C4-2B (cell line): ENCODE results near the gene INTS7.
"Not testable (repeated sequence)": the region's sequence is repeated elsewhere in the genome, so short reads cannot be mapped to it uniquely, and the experiment has no call there.

Experiments
- H3K27ac ChIP-seq: fragments of 450-650 bp; 2 replicates; pipeline ENCODE4 v1.5.1; 2017
- CTCF ChIP-seq: fragments of 450-650 bp; conservative IDR thresholded peaks from 2 replicates; pipeline ENCODE4 v1.5.1; 2017; ENCODE audit warnings: mild to moderate bottlenecking
- ZFX ChIP-seq: fragments of 450-650 bp; IDR thresholded peaks from 2 replicates; pipeline ENCODE4 v1.6.1; 2017

Gene INTS7

GRCh38 chr1:211938561-211938997, 96.8 kb downstream of the INTS7 start:
- TF ChIP-seq CTCF (no peak), ZFX (no peak)
- no peak overlapping the region for H3K27ac ChIP-seq

- not testable (repeated sequence) for H3K27ac ChIP-seq
Observed at GRCh38 chr1:211937422-211937821, 97.9 kb downstream of the INTS7 start.

GRCh38 chr1:211935448-211935970, 99.8 kb downstream of the INTS7 start:
- H3K27ac ChIP-seq = no peak overlapping the region
- TF ChIP-seq ZFX (no peak), CTCF (no peak)

- H3K27ac ChIP-seq = no peak overlapping the region
- TF ChIP-seq CTCF (no peak), ZFX (no peak)
Observed at GRCh38 chr1:211933946-211934714, 101.2 kb downstream of the INTS7 start.

GRCh38 chr1:211932933-211933254, 102.5 kb downstream of the INTS7 start:
- no peak overlapping the region for H3K27ac ChIP-seq
- TF ChIP-seq ZFX (no peak), CTCF (no peak)

GRCh38 chr1:211932231-211932932, 103.0 kb downstream of the INTS7 start:
- no peak overlapping the region for H3K27ac ChIP-seq
- TF ChIP-seq CTCF (no peak), ZFX (no peak)

GRCh38 chr1:211929683-211930082, 105.7 kb downstream of the INTS7 start:
- H3K27ac ChIP-seq = peak overlapping the region; percentile 67
- TF ChIP-seq ZFX (no peak), CTCF (no peak)
